HUES6 (cell line): ENCODE data around the gene ARFRP1.

Source experiments
- H3K27ac ChIP-seq: 2 replicates; pipeline ENCODE4 v1.7.0; 2013; ENCODE audit warnings: low read depth, mild to moderate bottlenecking, low read length, inconsistent platforms
- H3K27me3 ChIP-seq: 2 replicates; pipeline ENCODE4 v1.6.1; 2013; ENCODE audit warnings: low read length; ENCODE audit not compliant: control insufficient read depth, insufficient read depth
- H3K36me3 ChIP-seq: 2 replicates; pipeline ENCODE4 v1.6.1; 2013; ENCODE audit warnings: low read length; ENCODE audit not compliant: control insufficient read depth, insufficient read depth
- H3K4me1 ChIP-seq: 2 replicates; pipeline ENCODE4 v1.6.1; 2013; ENCODE audit warnings: low read length; ENCODE audit not compliant: control insufficient read depth, insufficient read depth
- H3K4me3 ChIP-seq: 2 replicates; pipeline ENCODE4 v1.5.1; 2013; ENCODE audit warnings: low read depth, low read length
- H3K9ac ChIP-seq: one replicate; pipeline ENCODE4 v1.6.1; 2013; ENCODE audit warnings: mild to moderate bottlenecking, low read length
- H3K9me3 ChIP-seq: 2 replicates; pipeline ENCODE4 v1.6.1; 2013; ENCODE audit warnings: low read depth, low read length; ENCODE audit not compliant: control insufficient read depth, insufficient read depth

Gene ARFRP1

GRCh38 chr20:63697868-63698545 lies 9.8 kb downstream of the ARFRP1 start:
- H3K4me1 ChIP-seq: peaks cover 32% of the 10 kb centered on the region
- no peak overlapping the region for H3K9ac ChIP-seq
- H3K36me3 ChIP-seq: peaks cover 4% of the 10 kb centered on the region
- H3K4me3 ChIP-seq: no peak overlapping the region
- no peaks in the 10 kb centered on the region for H3K27me3 ChIP-seq
- H3K9me3 ChIP-seq: no peaks in the 10 kb centered on the region
- H3K27ac ChIP-seq: no peak overlapping the region

- no peaks in the 10 kb centered on the region for H3K27me3 ChIP-seq
- H3K9ac ChIP-seq: peak overlapping the region; percentile 56
- peaks cover 32% of the 10 kb centered on the region for H3K4me1 ChIP-seq
- peaks cover 4% of the 10 kb centered on the region for H3K36me3 ChIP-seq
- H3K4me3 ChIP-seq: peak overlapping the region; percentile 66
- no peak overlapping the region for H3K27ac ChIP-seq
- H3K9me3 ChIP-seq: no peaks in the 10 kb centered on the region
Measured at GRCh38 chr20:63697357-63697867, 10.4 kb downstream of the ARFRP1 start.

- Histone ChIP-seq H3K4me3 (peak within 1 kb of the TSS; percentile 66), H3K27me3 (no peaks in the 10 kb centered on the region), H3K4me1 (peaks cover 32% of the 10 kb centered on the region), H3K36me3 (peaks cover 4% of the 10 kb centered on the region), H3K9me3 (no peaks in the 10 kb centered on the region), H3K9ac (peak within 1 kb of the TSS; percentile 56), H3K27ac (no peak within 1 kb of the TSS)
Measured at GRCh38 chr20:63696628-63697356, 11.0 kb downstream of the ARFRP1 start, which contains the start of gene TNFRSF6B. TSS of gene TNFRSF6B (plus strand) at chr20:63696652. CDS start at chr20:63696768, 116 bp downstream.

GRCh38 chr20:63696306-63696627 lies 11.5 kb downstream of the ARFRP1 start:
- Histone ChIP-seq H3K4me3 (peak overlapping the region; percentile 66), H3K36me3 (peaks cover 7% of the 10 kb centered on the region), H3K9ac (peak overlapping the region; percentile 56), H3K27me3 (no peaks in the 10 kb centered on the region), H3K4me1 (peaks cover 32% of the 10 kb centered on the region), H3K27ac (no peak overlapping the region), H3K9me3 (no peaks in the 10 kb centered on the region)

GRCh38 chr20:63695424-63696305 lies 12.1 kb downstream of the ARFRP1 start:
- H3K4me1 ChIP-seq: peaks cover 32% of the 10 kb centered on the region
- peaks cover 7% of the 10 kb centered on the region for H3K36me3 ChIP-seq
- no peaks in the 10 kb centered on the region for H3K27me3 ChIP-seq

GRCh38 chr20:63694584-63695423 lies 13.0 kb downstream of the ARFRP1 start:
- no peak overlapping the region for H3K9ac ChIP-seq
- no peak overlapping the region for H3K4me3 ChIP-seq
- H3K9me3 ChIP-seq: no peaks in the 10 kb centered on the region
- peaks cover 29% of the 10 kb centered on the region for H3K4me1 ChIP-seq
- no peaks in the 10 kb centered on the region for H3K27me3 ChIP-seq
- peaks cover 10% of the 10 kb centered on the region for H3K36me3 ChIP-seq
- no peak overlapping the region for H3K27ac ChIP-seq

More at GRCh38 chr20:63695424-63696305, 12.1 kb downstream of the ARFRP1 start:
- Histone ChIP-seq H3K9ac (no peak overlapping the region), H3K27ac (no peak overlapping the region), H3K9me3 (no peaks in the 10 kb centered on the region), H3K4me3 (peak overlapping the region; percentile 66; the same call in 1 of the 2 replicates)

GRCh38 chr20:63693733-63694583 lies 13.8 kb downstream of the ARFRP1 start:
- Histone ChIP-seq H3K4me3 (no peak overlapping the region), H3K27me3 (no peaks in the 10 kb centered on the region), H3K36me3 (peaks cover 10% of the 10 kb centered on the region), H3K9ac (no peak overlapping the region), H3K27ac (no peak overlapping the region), H3K4me1 (peaks cover 21% of the 10 kb centered on the region), H3K9me3 (no peaks in the 10 kb centered on the region)

- peaks cover 17% of the 10 kb centered on the region for H3K4me1 ChIP-seq
- H3K9me3 ChIP-seq: no peaks in the 10 kb centered on the region
- H3K36me3 ChIP-seq: peaks cover 10% of the 10 kb centered on the region
- H3K27me3 ChIP-seq: no peaks in the 10 kb centered on the region
- no peak overlapping the region for H3K4me3 ChIP-seq
- no peak overlapping the region for H3K27ac ChIP-seq
- H3K9ac ChIP-seq: no peak overlapping the region
Measured at GRCh38 chr20:63693083-63693732, 14.6 kb downstream of the ARFRP1 start.

- Histone ChIP-seq H3K27me3 (no peaks in the 10 kb centered on the region), H3K9ac (no peak overlapping the region), H3K36me3 (peaks cover 10% of the 10 kb centered on the region), H3K4me3 (no peak overlapping the region), H3K27ac (no peak overlapping the region), H3K9me3 (no peaks in the 10 kb centered on the region), H3K4me1 (peaks cover 15% of the 10 kb centered on the region)
Measured at GRCh38 chr20:63692436-63693082, 15.2 kb downstream of the ARFRP1 start.
